Activated CD4-positive, alpha-beta T cell treated with anti-CD3 and anti-CD28 coated beads, Interleukin-2, amount 50 U/mL, for 48 hours (primary cell): ENCODE data around the gene TMEM51.

Source experiments
- DNase-seq, 2 experiments: peaks; one replicate each; pipeline ENCODE4 v3.0.0-alpha.2; 2020

Gene TMEM51

GRCh38 chr1:15222653-15223303, 69.2 kb downstream of the TMEM51 start:
- no peak for DNase-seq

GRCh38 chr1:15224259-15224869, 70.8 kb downstream of the TMEM51 start:
- DNase-seq, result no peak

DNA sequence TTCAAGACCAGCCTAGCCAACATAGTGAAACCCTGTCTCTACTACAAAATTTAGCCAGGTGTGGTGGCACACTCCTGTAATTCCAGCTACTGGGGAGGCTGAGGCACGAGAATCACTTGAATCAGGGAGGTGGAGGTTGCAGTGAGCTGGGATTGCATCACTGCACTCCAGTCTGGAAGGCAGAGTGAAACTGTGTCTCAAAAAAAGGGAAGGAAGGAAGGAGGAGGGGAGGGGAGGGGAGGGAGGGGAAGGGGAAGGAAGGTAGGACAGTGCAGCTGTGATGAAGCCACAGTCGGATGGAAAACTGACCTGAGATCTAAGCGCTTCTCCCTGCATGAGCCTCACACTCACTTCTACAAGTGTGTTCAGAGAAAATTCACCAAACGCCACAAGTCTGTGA, 71.4 kb downstream of the TMEM51 start:
- DNase-seq, result no peak

DNA sequence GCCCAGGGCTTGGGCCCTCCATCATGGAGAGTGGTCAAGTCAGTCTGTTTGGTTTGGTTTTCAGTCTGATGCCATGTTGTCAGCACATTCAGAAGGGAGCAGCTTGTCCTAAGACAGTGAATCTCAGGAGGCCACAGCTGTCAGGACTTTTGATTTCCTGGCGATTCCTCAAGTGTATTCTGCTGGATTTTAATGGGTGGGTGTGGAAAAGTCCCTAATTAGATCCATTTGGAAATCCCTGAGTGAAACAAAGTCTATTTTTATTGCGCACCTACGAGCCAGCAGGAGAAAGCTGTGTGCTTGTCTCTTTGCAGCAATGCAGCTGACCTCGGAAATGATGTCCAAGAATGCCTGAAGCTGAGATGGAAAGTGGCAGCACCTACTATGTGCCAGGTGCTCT, 71.9 kb downstream of the TMEM51 start:
- DNase-seq, result no peak

GRCh38 chr1:15226388-15227255, 73.1 kb downstream of the TMEM51 start:
- no peak for DNase-seq

DNA sequence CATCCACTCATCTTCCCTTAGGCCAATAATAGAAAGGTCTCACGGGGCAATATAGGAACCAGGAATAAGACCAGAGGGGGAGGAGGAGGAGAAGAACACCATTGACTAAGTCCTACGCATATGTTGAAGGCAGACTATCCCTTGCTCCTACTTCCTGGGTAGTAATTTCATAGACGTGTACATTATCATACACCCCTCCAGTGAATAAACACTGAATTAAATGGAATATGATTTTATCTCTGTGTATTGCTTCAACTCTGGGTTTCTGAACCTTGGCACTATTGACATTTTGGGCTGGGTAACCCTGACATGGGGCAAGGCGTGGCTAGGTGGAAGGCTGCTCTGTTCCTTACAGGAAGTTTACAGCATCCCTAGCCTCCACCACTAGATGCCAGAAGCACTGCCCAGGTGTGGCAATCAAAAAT, 76.2 kb downstream of the TMEM51 start:
- no peak for DNase-seq

DNA sequence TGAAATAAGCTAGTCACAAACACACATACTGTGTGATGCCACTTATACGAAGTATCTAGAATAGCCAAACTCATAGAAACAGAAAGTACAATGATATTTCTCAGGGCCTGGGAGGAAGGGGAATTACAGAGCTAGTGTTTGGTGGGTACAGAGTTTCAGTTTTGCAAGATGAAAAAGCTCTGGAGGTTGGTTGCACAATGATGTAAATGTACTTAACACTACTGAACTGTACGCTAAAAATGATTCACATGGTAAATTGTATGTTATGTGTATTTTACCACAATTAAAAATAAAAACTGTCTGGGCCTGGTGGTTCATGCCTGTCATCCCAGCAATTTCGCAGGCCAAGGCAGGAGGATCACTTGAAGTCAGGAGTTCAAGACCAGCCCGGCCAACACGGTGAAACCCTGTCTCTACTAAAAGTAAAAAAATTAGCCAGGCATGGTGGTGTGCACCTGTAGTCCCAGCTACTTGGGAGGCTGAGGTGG, 78.2 kb downstream of the TMEM51 start:
- peak; percentile 37 to 53 for DNase-seq

DNA sequence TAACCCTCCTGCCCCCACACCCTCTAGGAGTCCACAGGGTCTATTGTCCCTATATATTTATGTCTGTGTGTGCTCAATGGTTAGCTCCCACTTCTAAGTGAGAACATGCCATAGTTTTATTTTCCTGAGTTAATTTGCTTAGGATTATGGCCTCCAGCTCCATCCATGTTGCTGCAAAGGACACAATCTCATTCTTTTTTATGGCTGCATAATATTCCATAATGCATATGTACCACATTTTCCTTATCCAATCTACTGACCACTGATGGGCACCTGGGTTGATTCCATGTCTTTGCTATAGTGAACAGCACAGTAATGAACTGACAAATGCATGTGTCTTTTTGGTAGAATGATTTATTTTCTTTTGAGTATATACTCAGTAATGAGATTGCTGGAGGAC, 80.1 kb downstream of the TMEM51 start:
- no peak for DNase-seq

DNA sequence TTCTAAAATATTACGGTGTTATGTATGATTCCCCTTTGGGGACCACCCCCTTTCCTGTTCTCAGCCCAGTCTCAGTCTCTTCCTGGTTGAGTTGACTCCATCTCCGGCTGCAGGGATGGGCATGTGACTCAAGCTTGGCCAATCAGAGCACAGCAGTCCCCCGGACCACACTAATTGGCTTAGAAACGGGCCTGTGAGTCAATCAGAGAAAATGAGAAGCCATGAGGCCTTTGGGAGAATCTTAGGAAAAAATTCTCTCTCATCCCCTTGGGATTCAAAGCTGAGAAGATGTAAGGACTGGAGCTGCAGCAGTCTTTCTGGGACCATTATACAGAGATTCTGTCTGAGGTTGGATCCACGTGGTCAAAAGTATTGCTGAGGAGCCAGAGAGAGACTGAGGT, 82.8 kb downstream of the TMEM51 start:
- DNase-seq, result no peak

DNA sequence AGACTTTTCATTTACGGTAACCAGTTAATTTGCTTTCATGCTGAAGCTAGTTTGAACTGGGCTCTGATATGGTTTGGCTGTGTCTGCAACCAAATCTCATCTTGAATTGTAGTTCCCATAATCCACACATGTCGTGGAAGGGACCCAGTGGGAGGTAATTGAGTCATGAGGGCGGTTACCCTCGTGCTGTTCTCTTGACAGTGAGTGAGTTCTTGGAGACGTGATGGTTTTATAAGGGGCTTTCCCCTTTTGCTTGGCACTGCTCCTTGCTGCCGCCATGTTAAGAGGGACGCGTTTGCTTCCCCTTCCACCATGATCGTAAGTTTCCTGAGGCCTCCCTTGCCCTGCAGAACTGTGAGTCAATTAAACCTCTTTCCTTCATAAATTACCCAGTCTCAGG, 83.2 kb downstream of the TMEM51 start:
- no peak for DNase-seq

GRCh38 chr1:15238789-15239188, 85.2 kb downstream of the TMEM51 start:
- DNase-seq, result no peak

DNA sequence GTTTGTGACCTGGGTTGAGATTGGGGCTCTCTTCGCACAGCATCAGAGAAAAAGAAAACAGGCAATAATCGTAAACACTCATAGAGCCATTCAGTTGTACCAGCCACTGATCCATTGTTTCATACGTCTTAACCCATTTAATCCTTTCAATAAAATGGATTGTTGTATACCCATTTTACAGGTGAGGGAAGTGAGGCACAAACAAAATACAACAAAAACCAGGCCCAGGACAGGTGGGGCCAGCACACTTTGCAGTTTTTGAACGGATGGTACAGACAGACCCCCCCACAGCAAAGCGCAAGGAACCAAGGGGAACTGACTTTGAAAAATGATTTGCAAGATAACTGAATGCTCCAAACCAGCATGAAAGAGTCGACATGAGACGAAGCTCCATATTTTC, 89.2 kb downstream of the TMEM51 start:
- DNase-seq, result no peak

- no peak for DNase-seq
Measured at GRCh38 chr1:15243275-15244043, 89.9 kb downstream of the TMEM51 start.

- no peak for DNase-seq
Measured at GRCh38 chr1:15244813-15245212, 91.3 kb downstream of the TMEM51 start.

DNA sequence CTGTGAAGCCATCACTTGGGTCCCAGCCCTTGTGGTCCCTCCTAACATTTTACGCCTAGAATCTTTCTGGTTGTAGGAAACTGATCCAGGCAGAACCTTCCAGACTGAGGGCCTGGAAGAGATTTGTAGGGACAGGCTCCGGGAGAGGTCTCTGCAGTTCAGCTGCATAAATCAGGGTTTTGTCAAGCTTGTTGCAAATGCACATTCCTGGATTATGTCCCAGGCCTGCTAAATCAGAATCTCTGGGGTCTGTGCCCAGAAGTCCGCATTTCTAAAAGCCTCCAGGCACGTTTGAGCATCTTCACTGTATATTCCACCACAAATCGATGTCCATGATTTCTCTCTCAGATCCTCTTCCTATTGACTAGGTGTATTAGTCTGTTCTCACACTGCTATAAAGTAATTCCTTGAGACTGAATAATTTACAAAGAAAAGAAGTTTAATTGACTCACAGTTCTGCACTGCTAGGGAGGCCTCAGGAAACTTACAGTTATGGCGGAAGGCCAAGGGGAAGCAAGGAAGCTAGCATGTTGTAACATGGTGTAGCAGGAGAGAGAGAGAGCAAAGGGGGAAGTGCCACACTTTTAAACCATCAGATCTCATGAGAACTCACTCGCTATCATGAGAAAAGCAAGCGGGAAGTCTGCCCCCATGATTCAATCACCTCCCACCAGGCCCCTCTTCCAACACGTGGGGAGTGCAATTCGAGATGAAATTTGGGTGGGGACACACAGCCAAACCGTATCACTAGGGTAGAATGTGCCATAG, 92.2 kb downstream of the TMEM51 start:
- DNase-seq, result no peak

- peak; percentile 48 to 60 for DNase-seq
Measured at GRCh38 chr1:15246960-15247614, 93.5 kb downstream of the TMEM51 start, which contains the start of gene FHAD1. Gene FHAD1 (plus strand): TSS chr1:15247223. CDS start chr1:15251785, 4,562 bp downstream.

- no peak for DNase-seq
Measured at GRCh38 chr1:15248216-15248615, 94.7 kb downstream of the TMEM51 start.

- peak; percentile 60 to 71 for DNase-seq
Measured at GRCh38 chr1:15249081-15249480, 95.5 kb downstream of the TMEM51 start.

- DNase-seq, result no peak
Measured at GRCh38 chr1:15251857-15252835, 98.6 kb downstream of the TMEM51 start.

DNA sequence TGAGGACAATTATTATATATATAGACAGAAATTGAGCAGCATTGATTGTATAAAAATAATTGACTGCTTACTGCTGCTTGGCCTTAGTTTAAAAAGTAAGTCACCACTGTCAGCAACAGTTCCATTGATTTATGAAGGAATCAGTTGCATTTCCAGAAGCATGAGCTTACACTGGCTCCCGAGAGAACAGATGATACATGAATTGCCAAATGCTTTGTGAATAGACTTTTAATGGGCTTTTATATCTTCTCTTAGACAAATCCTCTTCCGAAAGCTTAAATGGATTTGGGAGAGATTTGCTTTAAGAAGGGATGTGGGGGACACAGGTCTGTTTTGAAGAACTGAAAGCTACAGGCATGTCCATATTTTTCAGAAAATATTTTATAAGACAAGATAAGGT, 101.0 kb downstream of the TMEM51 start:
- no peak for DNase-seq
